HEK293 (cell line): ENCODE measurements around the gene SRD5A1.

Experiments used
- GLIS2 ChIP-seq: fragments of 450-650 bp; formaldehyde crosslinking; IDR thresholded peaks from 2 replicates; pipeline ENCODE4 v1.5.1; 2016; ENCODE audit warnings: missing biosample characterization, missing genetic modification characterization
- PRDM1 ChIP-seq: fragments of 450-650 bp; formaldehyde crosslinking; IDR thresholded peaks from 2 replicates; pipeline ENCODE4; 2016; ENCODE audit warnings: missing biosample characterization, missing genetic modification characterization
- REPIN1 ChIP-seq: fragments of 450-650 bp; formaldehyde crosslinking; IDR thresholded peaks from 2 replicates; pipeline ENCODE4 v1.5.1; 2017; ENCODE audit warnings: missing biosample characterization, missing genetic modification characterization, low read depth
- SALL2 ChIP-seq: fragments of 450-650 bp; formaldehyde crosslinking; IDR thresholded peaks from 2 replicates; pipeline ENCODE4 v1.5.0; 2017; ENCODE audit warnings: missing biosample characterization, mild to moderate bottlenecking, missing genetic modification characterization, borderline replicate concordance
- ZNF274 ChIP-seq, 2 experiments: fragments of 200-500 bp in 1 of 2; fragments of 450-650 bp in 1 of 2; sonication (Bioruptor generic) in 1 of 2; formaldehyde crosslinking in 1 of 2; IDR thresholded peaks; 2 replicates each; pipeline versions ENCODE4 v1.5.1 to v1.6.1; 2014 to 2016; ENCODE audit warnings: borderline replicate concordance in 1 of 2, inconsistent platforms in 1 of 2, low read length in 1 of 2, missing biosample characterization in 1 of 2, missing genetic modification characterization in 1 of 2
- ZNF677 ChIP-seq: fragments of 450-650 bp; IDR thresholded peaks from 2 replicates; pipeline ENCODE4 v1.5.0; 2018; ENCODE audit warnings: missing biosample characterization, mild to moderate bottlenecking, missing genetic modification characterization, moderate library complexity
- TF ChIP-seq, protein P1 (sequence below): fragments of 450-650 bp; formaldehyde crosslinking; IDR thresholded peaks from 2 replicates; pipeline ENCODE4 v1.5.1; 2016; ENCODE audit warnings: missing biosample characterization, missing genetic modification characterization, low read depth
- TF ChIP-seq, protein P2 (sequence below): fragments of 450-650 bp; formaldehyde crosslinking; IDR thresholded peaks from 2 replicates; pipeline ENCODE4 v1.5.1; 2016; ENCODE audit warnings: missing biosample characterization, missing genetic modification characterization
- TF ChIP-seq, protein P3 (sequence below): sonication (generic); formaldehyde crosslinking; IDR thresholded peaks from 2 replicates; pipeline ENCODE4 v1.8.1; 2022; ENCODE audit warnings: mild to moderate bottlenecking, moderate library complexity, missing genetic modification reagents
- TF ChIP-seq, protein P4 (sequence below): fragments of 450-650 bp; formaldehyde crosslinking; IDR thresholded peaks from 2 replicates; pipeline ENCODE4 v1.5.1; 2016; ENCODE audit warnings: missing biosample characterization, missing genetic modification characterization

DNA sequence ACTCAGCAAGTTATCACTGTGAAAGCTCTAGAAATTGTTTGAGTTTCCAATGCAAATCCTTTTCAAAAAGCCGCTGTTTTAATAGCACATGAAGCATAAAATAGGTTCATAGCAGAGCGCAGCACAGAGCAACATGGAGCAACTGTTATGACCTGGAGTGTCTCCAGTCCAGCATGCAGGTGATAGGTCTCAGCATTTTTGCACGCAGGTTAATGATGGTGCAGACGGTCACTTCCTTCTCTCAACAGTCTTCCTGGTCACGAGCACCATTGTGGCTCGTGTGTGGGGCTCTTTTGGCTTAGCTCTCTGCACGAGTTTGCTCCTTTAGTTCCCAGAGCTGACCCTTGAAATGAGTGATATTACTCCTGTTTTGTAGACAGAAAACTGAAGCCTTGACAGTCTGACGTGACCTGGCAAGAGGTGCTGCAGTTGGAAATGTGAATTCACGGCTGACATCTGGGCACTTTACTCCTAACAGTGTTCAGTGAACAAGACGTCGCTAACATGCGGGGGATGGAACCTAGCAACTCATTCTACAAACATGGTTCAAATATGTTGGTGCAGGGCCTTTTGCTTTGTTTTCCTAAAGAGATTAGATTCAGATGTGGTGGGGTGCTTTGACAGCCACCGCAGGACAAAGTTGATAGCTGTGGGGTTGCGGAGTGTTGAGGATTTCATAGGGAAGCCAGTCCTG, 90.0 kb downstream of the SRD5A1 start:
- TF ChIP-seq, protein P1, sequence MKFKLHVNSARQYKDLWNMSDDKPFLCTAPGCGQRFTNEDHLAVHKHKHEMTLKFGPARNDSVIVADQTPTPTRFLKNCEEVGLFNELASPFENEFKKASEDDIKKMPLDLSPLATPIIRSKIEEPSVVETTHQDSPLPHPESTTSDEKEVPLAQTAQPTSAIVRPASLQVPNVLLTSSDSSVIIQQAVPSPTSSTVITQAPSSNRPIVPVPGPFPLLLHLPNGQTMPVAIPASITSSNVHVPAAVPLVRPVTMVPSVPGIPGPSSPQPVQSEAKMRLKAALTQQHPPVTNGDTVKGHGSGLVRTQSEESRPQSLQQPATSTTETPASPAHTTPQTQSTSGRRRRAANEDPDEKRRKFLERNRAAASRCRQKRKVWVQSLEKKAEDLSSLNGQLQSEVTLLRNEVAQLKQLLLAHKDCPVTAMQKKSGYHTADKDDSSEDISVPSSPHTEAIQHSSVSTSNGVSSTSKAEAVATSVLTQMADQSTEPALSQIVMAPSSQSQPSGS (tag by site-specific recombination) = no peak
- TF ChIP-seq PRDM1 (tag by site-specific recombination) (no peak), REPIN1 (tag by site-specific recombination) (no peak), SALL2 (tag by site-specific recombination) (no peak), ZNF677 (tag by site-specific recombination) (no peak), ZNF274 (IDR thresholded peaks at IDR 0.05; ENCODE audit: low read length) (no peak), ZNF274 (tag by site-specific recombination; IDR thresholded peaks at IDR 0.05; ENCODE audit: borderline replicate concordance) (no peak), GLIS2 (tag by site-specific recombination) (no peak)
- TF ChIP-seq, protein P2, sequence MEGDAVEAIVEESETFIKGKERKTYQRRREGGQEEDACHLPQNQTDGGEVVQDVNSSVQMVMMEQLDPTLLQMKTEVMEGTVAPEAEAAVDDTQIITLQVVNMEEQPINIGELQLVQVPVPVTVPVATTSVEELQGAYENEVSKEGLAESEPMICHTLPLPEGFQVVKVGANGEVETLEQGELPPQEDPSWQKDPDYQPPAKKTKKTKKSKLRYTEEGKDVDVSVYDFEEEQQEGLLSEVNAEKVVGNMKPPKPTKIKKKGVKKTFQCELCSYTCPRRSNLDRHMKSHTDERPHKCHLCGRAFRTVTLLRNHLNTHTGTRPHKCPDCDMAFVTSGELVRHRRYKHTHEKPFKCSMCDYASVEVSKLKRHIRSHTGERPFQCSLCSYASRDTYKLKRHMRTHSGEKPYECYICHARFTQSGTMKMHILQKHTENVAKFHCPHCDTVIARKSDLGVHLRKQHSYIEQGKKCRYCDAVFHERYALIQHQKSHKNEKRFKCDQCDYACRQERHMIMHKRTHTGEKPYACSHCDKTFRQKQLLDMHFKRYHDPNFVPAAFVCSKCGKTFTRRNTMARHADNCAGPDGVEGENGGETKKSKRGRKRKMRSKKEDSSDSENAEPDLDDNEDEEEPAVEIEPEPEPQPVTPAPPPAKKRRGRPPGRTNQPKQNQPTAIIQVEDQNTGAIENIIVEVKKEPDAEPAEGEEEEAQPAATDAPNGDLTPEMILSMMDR (tag by site-specific recombination) = no peak
- TF ChIP-seq, protein P3, sequence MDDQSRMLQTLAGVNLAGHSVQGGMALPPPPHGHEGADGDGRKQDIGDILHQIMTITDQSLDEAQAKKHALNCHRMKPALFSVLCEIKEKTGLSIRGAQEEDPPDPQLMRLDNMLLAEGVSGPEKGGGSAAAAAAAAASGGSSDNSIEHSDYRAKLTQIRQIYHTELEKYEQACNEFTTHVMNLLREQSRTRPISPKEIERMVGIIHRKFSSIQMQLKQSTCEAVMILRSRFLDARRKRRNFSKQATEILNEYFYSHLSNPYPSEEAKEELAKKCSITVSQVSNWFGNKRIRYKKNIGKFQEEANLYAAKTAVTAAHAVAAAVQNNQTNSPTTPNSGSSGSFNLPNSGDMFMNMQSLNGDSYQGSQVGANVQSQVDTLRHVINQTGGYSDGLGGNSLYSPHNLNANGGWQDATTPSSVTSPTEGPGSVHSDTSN = no peak
- TF ChIP-seq, protein P4, sequence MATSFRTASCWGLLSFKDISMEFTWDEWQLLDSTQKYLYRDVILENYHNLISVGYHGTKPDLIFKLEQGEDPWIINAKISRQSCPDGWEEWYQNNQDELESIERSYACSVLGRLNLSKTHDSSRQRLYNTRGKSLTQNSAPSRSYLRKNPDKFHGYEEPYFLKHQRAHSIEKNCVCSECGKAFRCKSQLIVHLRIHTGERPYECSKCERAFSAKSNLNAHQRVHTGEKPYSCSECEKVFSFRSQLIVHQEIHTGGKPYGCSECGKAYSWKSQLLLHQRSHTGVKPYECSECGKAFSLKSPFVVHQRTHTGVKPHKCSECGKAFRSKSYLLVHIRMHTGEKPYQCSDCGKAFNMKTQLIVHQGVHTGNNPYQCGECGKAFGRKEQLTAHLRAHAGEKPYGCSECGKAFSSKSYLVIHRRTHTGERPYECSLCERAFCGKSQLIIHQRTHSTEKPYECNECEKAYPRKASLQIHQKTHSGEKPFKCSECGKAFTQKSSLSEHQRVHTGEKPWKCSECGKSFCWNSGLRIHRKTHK (tag by site-specific recombination) = no peak
